HCT116 (cell line): ENCODE measurements around the gene SLC25A13. TPM values are rescaled to one million over a fixed set of nuclear protein-coding genes. Genes with fewer than 3 reads are reported as not detected.

ENCODE experiments used
- ATAC-seq: fragments of 200-7000 bp; cut with Tn5 transposase; 2 replicates; pipeline ENCODE4 v1.9.1; 2020; ENCODE audit warnings: mild to moderate bottlenecking, moderate library complexity
- BruUV-seq: library from RNA; stranded (reverse); fragments of 400-500 nt; replicated peaks from 2 replicates; lab custom pipeline; 2021; lab: Mats Ljungman, UMichigan
- CTCF ChIA-PET: fragments of 300-600 bp; sonication (Branson Sonifier 250); formaldehyde crosslinking; loops from one replicate; lab custom pipeline; 2021; ENCODE audit warnings: antibody characterized with exemption; lab: Charles Lee
- POLR2A ChIA-PET: fragments of 300-600, 350-600 bp; sonication (Branson Sonifier 250); formaldehyde crosslinking; loops from one replicate; lab custom pipeline; 2021; ENCODE audit warnings: antibody characterized with exemption; lab: Charles Lee
- RAD21 ChIA-PET, 2 experiments: fragments of 300-600 bp; sonication (Branson Sonifier 250); formaldehyde crosslinking; loops; one replicate each; lab custom pipeline; 2023; ENCODE audit warnings: low total read pairs in 2 of 2; ENCODE audit not compliant: uncharacterized antibody in 2 of 2, unreplicated experiment in 2 of 2, low non-redundant PET in 1 of 2; lab: Charles Lee
- DNase-seq: peaks from one replicate; pipeline ENCODE4 v3.0.0-alpha.2; 2010; ENCODE audit warnings: low read depth, low spot score
- H2AFZ ChIP-seq: fragments of 200-600 bp; shearing (Covaris generic), sonication (generic); 2 replicates; pipeline ENCODE4 v1.6.1; 2017; ENCODE audit warnings: low read depth, mixed run types, mixed read lengths, antibody characterized with exemption, low read length; ENCODE audit not compliant: poor library complexity, severe bottlenecking
- H3K27ac ChIP-seq: 2 replicates; pipeline ENCODE4 v1.5.1; 2012; ENCODE audit warnings: low read depth, low read length
- H3K27me3 ChIP-seq: fragments of 200-600 bp; sonication (generic); 2 replicates; pipeline ENCODE4 v1.6.1; 2016; ENCODE audit warnings: mixed run types, low read length, mixed read lengths; ENCODE audit not compliant: insufficient read depth
- H3K36me3 ChIP-seq, 2 experiments: fragments of 200-500 bp in 1 of 2; fragments of 200-600 bp in 1 of 2; sonication (Bioruptor generic) in 1 of 2; sonication (generic) in 1 of 2; 2 replicates each; pipeline versions ENCODE4 v1.5.1 to v1.6.1; 2014 to 2016; ENCODE audit warnings: low read length in 2 of 2, inconsistent platforms in 1 of 2, mixed read lengths in 1 of 2, mixed run types in 1 of 2; ENCODE audit not compliant: insufficient read depth in 2 of 2, control insufficient read depth in 1 of 2
- H3K4me1 ChIP-seq, 2 experiments: fragments of 200-600 bp in 1 of 2; sonication (generic) in 1 of 2; 2 replicates each; pipeline versions ENCODE4 v1.5.1 to v1.6.1; 2012 to 2017; ENCODE audit warnings: low read length in 2 of 2, inconsistent platforms in 1 of 2, mild to moderate bottlenecking in 1 of 2, mixed read lengths in 1 of 2, mixed run types in 1 of 2, moderate library complexity in 1 of 2; ENCODE audit not compliant: insufficient read depth in 2 of 2, control insufficient read depth in 1 of 2
- H3K4me2 ChIP-seq: fragments of 200-600 bp; sonication (generic); 2 replicates; pipeline ENCODE4 v1.6.1; 2017; ENCODE audit warnings: mixed run types, low read length, mixed read lengths
- H3K4me3 ChIP-seq, 2 experiments: fragments of 200-600 bp in 1 of 2; sonication (generic) in 1 of 2; replicated peaks in 1 of 2; 2 replicates each; pipeline ENCODE4 v1.5.1; 2011 to 2016; ENCODE audit warnings: low read length in 2 of 2, control low read depth in 1 of 2, low read depth in 1 of 2, mild to moderate bottlenecking in 1 of 2, mixed read lengths in 1 of 2, mixed run types in 1 of 2
- H3K79me2 ChIP-seq: fragments of 200-600 bp; sonication (generic); 2 replicates; pipeline ENCODE4 v1.6.1; 2017; ENCODE audit warnings: mild to moderate bottlenecking, mixed run types, low read length, moderate library complexity, mixed read lengths; ENCODE audit not compliant: insufficient read depth
- H3K9ac ChIP-seq: fragments of 200-600 bp; sonication (generic); 2 replicates; pipeline ENCODE4 v1.6.1; 2016; ENCODE audit warnings: low read length, mixed read lengths
- H3K9me2 ChIP-seq: fragments of 200-600 bp; sonication (generic), shearing (Covaris generic); 2 replicates; pipeline ENCODE4 v1.6.1; 2017; ENCODE audit warnings: mixed run types, mild to moderate bottlenecking, moderate library complexity; ENCODE audit not compliant: insufficient read depth
- H3K9me3 ChIP-seq, 2 experiments: fragments of 200-500 bp in 1 of 2; fragments of 200-600 bp in 1 of 2; sonication (Bioruptor generic) in 1 of 2; sonication (generic) in 1 of 2; 2 replicates each; pipeline ENCODE4 v1.6.1; 2014 to 2017; ENCODE audit warnings: low read length in 2 of 2, mixed read lengths in 2 of 2, inconsistent platforms in 1 of 2, low read depth in 1 of 2, mild to moderate bottlenecking in 1 of 2, mixed run types in 1 of 2, moderate library complexity in 1 of 2; ENCODE audit not compliant: control insufficient read depth in 1 of 2, insufficient read depth in 1 of 2
- H4K20me1 ChIP-seq: fragments of 200-600 bp; sonication (generic), shearing (Covaris generic); 2 replicates; pipeline ENCODE4 v1.6.1; 2017; ENCODE audit warnings: mixed run types, mild to moderate bottlenecking, moderate library complexity; ENCODE audit not compliant: insufficient read depth
- CEBPB ChIP-seq: IDR thresholded peaks from 2 replicates; pipeline ENCODE4 v1.6.1; 2012; ENCODE audit warnings: low read depth
- EGR1 ChIP-seq: IDR thresholded peaks from 2 replicates; pipeline ENCODE4 v1.6.1; 2012; ENCODE audit warnings: low read depth
- EZH2 ChIP-seq: fragments of 200-600 bp; sonication (generic); IDR thresholded peaks from 2 replicates; pipeline ENCODE4 v1.6.1; 2017; ENCODE audit warnings: antibody characterized with exemption, mixed run types
- EZH2phosphoT487 ChIP-seq: fragments of 200-600 bp; IDR thresholded peaks from 2 replicates; pipeline ENCODE4 v1.6.1; 2018; ENCODE audit warnings: antibody characterized with exemption, borderline replicate concordance
- FOSL1 ChIP-seq: IDR thresholded peaks from 2 replicates; pipeline ENCODE4 v1.6.1; 2012; ENCODE audit warnings: low read depth
- JUND ChIP-seq: IDR thresholded peaks from 2 replicates; pipeline ENCODE4 v1.6.1; 2012
- POLR2A ChIP-seq: IDR thresholded peaks from 2 replicates; pipeline ENCODE4 v1.7.0; 2011; ENCODE audit warnings: borderline replicate concordance; ENCODE audit not compliant: insufficient read depth, insufficient read length; ENCODE audit errors: extremely low read depth
- POLR2AphosphoS5 ChIP-seq: IDR thresholded peaks from 2 replicates; pipeline ENCODE4 v1.6.1; 2011; ENCODE audit warnings: mild to moderate bottlenecking, low read depth, low read length, moderate library complexity
- RAD21 ChIP-seq: IDR thresholded peaks from 2 replicates; pipeline ENCODE4 v1.6.1; 2012; ENCODE audit warnings: low read depth, mild to moderate bottlenecking
- SIN3A ChIP-seq: IDR thresholded peaks from 2 replicates; pipeline ENCODE4 v1.6.1; 2012; ENCODE audit warnings: low read depth
- SP1 ChIP-seq: IDR thresholded peaks from 2 replicates; pipeline ENCODE4 v1.6.1; 2012; ENCODE audit warnings: low read depth
- ZFX ChIP-seq: fragments of 450-650 bp; IDR thresholded peaks from 2 replicates; pipeline ENCODE4 v1.6.1; 2017
- ZNF274 ChIP-seq: fragments of 200-500 bp; sonication (Bioruptor generic); IDR thresholded peaks from 2 replicates; pipeline ENCODE4 v1.6.1; 2014; ENCODE audit warnings: mild to moderate bottlenecking, low read depth, low read length, inconsistent platforms
- intact Hi-C: fragments of 100-400 bp; cut with micrococcal nuclease; formaldehyde crosslinking; loops from 2 replicates; pipeline ENCODE4 v1.10.0; 2022
- total RNA-seq: library from RNA; stranded (reverse); gene quantifications from one replicate; pipeline ENCODE4 v1.2.1, GENCODE V29; 2021; ENCODE audit not compliant: unreplicated experiment
- TF ChIP-seq, protein P1 (sequence below): IDR thresholded peaks from 2 replicates; pipeline ENCODE4 v1.6.1; 2012; ENCODE audit warnings: low read depth
- TF ChIP-seq, protein P2 (sequence below): IDR thresholded peaks from 2 replicates; pipeline ENCODE4 v1.6.1; 2012
- TF ChIP-seq, protein P3 (sequence below): IDR thresholded peaks from 2 replicates; pipeline ENCODE4 v1.6.1; 2012
- TF ChIP-seq, protein P4 (sequence below): IDR thresholded peaks from 2 replicates; pipeline ENCODE4 v1.6.1; 2011; ENCODE audit warnings: mild to moderate bottlenecking, low read length, moderate library complexity; ENCODE audit not compliant: insufficient replicate concordance; ENCODE audit errors: extremely low read depth

The SLC25A13 gene
- total RNA-seq, 1 experiment from 2014 or later = 19.3 TPM

DNA sequence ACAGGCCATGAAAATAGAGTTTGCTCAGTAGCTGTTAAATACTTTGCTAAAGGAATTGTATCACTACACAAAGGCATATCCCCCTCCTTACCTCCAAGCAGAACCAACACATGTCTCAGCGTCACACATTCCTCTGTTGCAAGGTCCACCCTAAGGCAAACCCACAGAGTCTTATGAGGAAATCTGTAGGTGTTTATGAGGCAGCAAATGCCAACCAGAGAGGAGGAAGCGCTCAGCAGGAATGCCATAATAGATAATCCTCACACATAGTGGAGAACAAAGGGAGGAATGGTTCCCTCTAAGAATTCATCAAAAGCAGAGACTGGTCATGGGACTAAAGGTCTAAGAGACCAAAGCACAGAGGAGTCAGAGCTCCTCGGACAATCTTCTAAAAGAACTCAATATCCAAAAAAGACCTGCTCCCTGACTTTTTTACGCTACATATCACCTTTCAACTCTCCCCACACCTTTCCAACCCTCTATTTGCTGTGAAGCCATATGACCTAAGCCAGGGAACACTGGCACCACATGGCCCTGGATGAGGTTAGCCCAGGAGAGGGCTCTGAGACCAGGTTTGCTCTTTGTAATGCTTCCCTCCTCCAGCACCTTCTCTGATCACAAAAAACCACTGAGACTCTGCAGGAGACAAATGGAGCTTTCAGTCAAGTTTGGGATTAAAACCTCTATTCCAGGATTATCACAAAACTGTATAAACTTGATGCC, 7.3 kb downstream of the SLC25A13 start:
- H3K4me2 ChIP-seq = no peak overlapping the region
- H3K79me2 ChIP-seq = peaks cover 90% of the 10 kb centered on the region
- H3K9ac ChIP-seq = no peak overlapping the region
- no peaks in the 10 kb centered on the region for H3K9me2 ChIP-seq
- no TSS peak for BruUV-seq
- CTCF ChIA-PET = no interaction called here
- no peak for DNase-seq
- peaks cover 5% of the 10 kb centered on the region; the same call in 1 of the 2 replicates for H4K20me1 ChIP-seq
- POLR2A ChIA-PET = no interaction called here
- no peak overlapping the region for H2AFZ ChIP-seq
- TF ChIP-seq POLR2AphosphoS5 (no peak), EZH2phosphoT487 (no peak), SIN3A (no peak), SP1 (no peak), JUND (no peak), EZH2 (no peak), POLR2A (no peak), RAD21 (no peak), ZFX (no peak), EGR1 (no peak), FOSL1 (no peak), CEBPB (no peak), ZNF274 (no peak)
- TF ChIP-seq, protein P1, sequence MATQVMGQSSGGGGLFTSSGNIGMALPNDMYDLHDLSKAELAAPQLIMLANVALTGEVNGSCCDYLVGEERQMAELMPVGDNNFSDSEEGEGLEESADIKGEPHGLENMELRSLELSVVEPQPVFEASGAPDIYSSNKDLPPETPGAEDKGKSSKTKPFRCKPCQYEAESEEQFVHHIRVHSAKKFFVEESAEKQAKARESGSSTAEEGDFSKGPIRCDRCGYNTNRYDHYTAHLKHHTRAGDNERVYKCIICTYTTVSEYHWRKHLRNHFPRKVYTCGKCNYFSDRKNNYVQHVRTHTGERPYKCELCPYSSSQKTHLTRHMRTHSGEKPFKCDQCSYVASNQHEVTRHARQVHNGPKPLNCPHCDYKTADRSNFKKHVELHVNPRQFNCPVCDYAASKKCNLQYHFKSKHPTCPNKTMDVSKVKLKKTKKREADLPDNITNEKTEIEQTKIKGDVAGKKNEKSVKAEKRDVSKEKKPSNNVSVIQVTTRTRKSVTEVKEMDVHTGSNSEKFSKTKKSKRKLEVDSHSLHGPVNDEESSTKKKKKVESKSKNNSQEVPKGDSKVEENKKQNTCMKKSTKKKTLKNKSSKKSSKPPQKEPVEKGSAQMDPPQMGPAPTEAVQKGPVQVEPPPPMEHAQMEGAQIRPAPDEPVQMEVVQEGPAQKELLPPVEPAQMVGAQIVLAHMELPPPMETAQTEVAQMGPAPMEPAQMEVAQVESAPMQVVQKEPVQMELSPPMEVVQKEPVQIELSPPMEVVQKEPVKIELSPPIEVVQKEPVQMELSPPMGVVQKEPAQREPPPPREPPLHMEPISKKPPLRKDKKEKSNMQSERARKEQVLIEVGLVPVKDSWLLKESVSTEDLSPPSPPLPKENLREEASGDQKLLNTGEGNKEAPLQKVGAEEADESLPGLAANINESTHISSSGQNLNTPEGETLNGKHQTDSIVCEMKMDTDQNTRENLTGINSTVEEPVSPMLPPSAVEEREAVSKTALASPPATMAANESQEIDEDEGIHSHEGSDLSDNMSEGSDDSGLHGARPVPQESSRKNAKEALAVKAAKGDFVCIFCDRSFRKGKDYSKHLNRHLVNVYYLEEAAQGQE = no peak
- TF ChIP-seq, protein P2, sequence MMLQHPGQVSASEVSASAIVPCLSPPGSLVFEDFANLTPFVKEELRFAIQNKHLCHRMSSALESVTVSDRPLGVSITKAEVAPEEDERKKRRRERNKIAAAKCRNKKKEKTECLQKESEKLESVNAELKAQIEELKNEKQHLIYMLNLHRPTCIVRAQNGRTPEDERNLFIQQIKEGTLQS = no peak
- TF ChIP-seq, protein P3, sequence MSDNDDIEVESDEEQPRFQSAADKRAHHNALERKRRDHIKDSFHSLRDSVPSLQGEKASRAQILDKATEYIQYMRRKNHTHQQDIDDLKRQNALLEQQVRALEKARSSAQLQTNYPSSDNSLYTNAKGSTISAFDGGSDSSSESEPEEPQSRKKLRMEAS = no peak
- TF ChIP-seq, protein P4, sequence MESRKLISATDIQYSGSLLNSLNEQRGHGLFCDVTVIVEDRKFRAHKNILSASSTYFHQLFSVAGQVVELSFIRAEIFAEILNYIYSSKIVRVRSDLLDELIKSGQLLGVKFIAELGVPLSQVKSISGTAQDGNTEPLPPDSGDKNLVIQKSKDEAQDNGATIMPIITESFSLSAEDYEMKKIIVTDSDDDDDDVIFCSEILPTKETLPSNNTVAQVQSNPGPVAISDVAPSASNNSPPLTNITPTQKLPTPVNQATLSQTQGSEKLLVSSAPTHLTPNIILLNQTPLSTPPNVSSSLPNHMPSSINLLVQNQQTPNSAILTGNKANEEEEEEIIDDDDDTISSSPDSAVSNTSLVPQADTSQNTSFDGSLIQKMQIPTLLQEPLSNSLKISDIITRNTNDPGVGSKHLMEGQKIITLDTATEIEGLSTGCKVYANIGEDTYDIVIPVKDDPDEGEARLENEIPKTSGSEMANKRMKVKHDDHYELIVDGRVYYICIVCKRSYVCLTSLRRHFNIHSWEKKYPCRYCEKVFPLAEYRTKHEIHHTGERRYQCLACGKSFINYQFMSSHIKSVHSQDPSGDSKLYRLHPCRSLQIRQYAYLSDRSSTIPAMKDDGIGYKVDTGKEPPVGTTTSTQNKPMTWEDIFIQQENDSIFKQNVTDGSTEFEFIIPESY = no peak
- TF ChIP-seq, all 23 proteins: peak for 0
- no peaks in the 10 kb centered on the region for H3K9me3 ChIP-seq
- H3K4me3 ChIP-seq = no peak overlapping the region
- H3K36me3 ChIP-seq = no peaks in the 10 kb centered on the region
- H3K4me1 ChIP-seq = peaks cover 3 to 18% of the 10 kb centered on the region in 2 experiments; a peak in 3 of 4 replicates
- RAD21 ChIA-PET = no interaction called here
- intact Hi-C loops = no loop called here
- no peak for ATAC-seq
- H3K27ac ChIP-seq = no peak overlapping the region
- H3K27me3 ChIP-seq = no peaks in the 10 kb centered on the region
